Activated CD4-positive, alpha-beta T cell treated with anti-CD3 and anti-CD28 coated beads for 4 hours (primary cell): ENCODE data around the gene CCDC134.

Experiments
- DNase-seq, 2 donors: peaks; one replicate each; pipeline ENCODE4 v3.0.0-alpha.2; 2020

Gene CCDC134

DNA sequence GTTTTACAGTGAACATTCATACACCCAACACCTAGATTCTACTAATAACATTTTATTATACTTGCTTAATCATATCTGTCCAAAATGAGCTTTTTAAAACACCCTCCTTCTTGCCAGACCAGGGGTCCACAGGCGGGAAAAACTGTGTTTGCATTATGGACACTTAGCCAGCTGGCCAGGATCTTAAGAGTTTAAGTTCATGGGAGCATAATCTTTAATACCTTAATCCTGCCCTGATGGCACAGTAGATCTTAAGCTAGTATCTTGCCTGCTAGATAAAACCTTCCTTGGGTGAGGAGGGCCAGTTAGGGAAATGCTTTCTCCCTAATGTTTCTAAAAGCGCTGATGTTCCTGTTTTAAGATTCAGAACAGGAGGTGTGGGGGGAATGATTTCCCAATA is 13.1 kb upstream of the CCDC134 start:
- no peak for DNase-seq

DNA sequence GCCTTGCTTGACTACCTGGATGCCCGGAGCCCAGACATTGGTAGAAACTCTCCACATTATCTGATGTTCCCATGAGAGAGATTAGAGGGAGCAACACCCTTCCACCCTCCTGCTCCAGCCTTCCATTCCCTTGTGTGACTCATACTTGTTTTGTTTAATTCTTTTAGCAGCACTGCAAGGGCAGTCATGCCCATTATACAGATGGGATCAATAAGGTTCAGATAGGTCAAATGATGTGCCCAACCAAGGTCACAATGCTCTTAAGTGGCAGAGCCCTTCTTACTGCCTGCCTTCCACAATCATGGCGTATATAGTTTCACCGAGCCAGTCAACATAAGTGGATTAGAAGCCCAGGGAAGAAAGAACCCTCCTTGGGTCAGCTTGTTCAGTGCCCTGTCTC is 6.6 kb upstream of the CCDC134 start:
- no peak for DNase-seq

DNA sequence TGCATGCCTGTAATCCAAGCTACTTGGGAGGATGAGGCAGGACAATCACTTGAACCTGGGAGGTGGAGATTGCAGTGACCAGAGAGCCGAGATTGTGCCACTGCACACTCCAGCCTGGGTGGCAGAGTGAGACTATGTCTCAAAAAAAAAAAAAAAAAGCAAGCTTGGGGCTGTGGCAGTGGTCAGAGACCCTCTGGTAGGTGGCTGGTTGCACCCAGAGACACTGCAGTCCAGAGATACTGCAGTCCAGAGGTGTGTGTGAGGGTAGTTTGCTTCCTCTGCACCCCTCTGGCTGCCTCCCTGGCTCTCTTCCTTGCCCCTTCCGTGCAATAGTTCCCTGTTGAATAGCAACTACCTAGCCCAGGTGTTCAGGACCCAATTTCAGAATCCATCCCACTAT is 1.7 kb upstream of the CCDC134 start:
- DNase-seq, result no peak

DNA sequence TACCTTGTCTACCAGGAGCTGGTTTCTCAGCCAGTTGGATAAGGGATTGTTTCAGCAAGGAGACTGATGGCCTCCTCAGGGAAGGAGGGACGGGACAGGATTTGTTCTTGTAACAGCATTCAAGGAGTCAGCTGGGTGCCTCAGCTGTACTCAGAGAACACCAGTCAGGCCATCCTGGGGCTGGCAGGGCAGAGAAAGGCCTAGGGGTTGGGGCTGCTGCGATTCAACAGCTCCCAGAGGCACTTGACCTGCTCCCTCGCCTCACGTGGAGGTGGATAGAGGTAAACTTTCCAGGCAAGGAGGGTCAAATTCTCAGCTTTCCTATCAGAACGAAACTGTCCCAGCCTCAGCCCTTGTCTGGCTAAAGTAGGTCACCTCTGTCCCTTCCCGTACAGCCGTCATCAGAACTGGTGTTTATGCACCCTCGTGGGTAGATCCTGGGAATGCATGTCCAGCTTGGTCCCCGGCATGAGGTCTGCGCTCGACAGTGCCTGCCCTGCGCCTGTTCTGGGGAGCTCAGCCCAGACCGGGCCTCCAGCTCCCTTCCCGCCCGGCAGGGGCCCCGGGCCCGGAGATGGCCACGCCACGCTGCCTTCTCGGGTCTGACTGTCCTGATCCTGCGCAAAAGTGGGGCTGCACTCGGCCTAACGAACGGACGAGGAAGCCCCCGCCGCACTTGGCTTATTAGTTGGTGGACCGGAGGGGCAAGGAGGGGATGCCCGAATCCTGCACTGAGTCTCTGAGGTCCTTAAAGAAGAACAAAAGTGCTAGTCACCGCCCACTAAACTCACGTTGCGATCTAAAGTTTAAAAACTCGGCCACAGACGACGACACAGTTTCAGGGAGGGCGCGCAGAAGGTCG is 762 bp upstream of the CCDC134 start:
- DNase-seq, result no peak

DNA sequence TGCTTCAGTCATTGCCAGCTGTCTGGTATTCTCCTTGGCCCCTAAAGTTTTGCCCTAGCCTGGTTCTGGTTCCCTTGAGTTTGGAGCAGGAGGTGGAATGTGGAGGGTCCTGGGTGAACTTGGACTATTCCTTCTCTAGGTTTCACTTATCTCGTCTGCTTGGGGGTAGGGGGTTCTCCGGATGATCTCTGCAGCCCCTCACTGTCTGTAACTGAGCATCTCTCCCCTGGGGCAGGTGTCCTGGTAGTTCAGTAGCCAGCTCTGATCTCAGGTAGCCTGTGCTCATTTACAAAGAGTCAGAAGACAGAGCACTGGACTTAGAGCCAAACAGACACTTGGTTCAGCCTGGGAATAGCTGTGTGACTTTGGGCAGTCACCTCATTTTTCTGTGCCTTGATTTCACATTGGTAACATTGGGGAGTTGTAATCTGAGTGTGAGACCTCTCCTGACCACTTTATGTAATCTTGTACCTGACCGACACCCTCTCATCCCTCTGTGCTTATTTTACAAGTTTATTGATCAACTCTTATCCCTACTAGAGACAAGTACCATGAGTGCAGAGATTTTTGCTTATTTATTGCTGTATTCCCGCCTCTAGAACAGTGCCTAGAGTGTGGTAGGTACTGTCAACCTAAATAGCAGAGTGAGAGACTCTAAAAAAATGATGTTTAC is 804 bp downstream of the CCDC134 start:
- DNase-seq, result no peak

DNA sequence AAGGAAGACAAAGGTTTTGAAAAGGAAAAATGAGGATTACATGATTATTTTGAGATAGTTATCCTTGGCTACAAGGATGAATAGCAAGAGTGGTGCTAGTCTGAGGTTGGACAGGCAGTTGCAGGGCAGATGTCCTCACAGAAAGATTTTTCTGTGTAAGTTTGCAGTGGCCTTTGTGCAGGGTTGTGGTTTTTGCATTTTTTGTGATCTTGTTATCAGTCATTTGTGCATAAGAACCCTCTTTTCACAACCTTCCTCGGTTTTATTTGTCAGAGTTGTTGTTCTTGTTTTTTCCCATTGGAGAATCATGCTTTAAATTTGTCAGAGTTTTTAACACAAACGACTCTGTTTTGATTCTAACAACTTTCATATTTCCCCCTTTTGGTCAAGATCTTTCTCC is 1.4 kb downstream of the CCDC134 start:
- DNase-seq, result no peak

DNA sequence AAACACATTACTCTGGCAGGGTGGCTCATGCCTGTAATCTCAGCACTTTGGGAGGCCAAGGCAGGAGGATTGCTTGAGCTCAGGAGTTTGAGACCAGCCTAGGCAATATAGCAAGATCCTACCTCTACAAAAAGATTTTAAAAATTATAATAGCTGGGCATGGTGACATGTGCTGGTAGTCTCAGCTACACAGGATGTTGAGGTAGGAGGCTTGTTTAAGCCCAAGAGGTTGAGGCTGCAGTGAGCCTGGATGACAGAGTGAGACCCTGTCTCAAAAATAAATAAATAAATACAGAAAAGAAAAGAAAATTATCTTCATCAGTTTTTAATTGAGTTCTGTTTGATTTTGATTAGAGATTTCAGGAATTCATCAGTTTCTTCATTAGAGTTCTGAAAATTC is 5.2 kb downstream of the CCDC134 start:
- no peak for DNase-seq

DNA sequence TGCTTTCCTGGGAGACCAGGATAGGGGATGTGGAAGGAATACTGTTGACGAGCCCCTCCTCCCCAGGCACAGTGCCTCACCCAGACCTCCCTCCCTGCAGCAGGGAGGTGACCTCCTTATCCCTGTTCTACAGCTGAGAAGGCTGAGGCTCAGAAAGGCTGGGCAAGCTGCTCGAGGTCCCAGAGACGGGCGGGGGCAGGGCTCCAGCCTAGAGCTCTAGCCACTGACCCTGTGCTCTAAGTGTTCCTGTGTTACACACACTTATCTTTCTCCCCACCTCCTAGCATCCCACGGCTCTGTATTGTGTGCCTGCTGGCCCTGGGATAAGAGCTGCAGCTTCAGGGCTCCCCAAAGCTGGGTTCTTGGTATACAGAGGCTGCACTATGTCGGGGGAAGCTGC is 7.9 kb downstream of the CCDC134 start:
- no peak for DNase-seq

DNA sequence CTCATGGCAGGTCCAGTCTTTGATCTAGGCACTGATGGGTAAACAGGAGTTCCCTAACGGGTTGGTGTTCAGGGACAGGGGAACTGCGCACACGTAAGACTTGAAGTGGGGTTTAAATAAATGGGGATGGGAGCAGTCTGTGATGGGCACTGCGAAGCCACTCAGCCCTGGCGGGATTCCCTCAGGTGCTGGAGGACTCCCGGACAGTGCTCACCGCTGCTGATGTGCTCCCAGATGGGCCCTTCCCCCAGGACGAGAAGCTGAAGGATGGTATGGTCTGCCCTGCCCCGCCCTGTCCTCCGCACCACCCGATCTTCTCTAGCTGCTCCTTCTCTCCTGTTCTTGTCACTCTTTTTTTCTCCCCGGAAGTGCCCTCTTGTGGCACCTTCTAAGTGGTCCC is 9.5 kb downstream of the CCDC134 start:
- no peak for DNase-seq

DNA sequence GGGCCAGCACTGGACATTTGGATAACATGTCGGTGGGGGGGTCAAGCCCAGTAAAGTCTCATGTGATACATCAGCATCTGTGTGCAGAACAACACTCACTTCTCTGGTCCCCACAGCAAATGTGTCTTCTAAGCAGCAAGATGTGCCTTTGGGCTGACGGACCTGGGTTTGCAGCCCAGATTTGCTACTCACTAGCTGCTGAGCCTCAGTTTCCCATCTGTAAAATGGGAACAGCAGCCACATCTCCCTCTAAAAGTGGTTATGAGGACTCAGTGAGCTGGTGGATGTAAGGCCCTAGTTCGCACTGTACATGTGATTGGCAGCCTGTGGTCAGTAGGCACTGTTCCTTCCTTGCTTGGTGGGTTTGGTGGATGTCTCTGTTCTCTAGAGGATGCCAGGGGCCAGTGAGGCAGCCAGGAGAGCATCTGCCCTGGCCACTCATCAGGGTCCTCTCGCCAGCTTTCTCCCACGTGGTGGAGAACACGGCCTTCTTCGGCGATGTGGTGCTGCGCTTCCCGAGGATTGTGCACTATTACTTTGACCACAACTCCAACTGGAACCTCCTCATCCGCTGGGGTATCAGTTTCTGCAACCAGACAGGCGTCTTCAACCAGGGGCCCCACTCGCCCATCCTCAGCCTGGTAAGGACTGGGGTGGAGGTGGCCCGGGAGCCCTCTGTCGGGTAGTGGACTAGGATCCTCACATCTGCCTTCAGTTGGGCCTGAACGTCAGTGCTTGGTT is 12.5 kb downstream of the CCDC134 start:
- no peak for DNase-seq

DNA sequence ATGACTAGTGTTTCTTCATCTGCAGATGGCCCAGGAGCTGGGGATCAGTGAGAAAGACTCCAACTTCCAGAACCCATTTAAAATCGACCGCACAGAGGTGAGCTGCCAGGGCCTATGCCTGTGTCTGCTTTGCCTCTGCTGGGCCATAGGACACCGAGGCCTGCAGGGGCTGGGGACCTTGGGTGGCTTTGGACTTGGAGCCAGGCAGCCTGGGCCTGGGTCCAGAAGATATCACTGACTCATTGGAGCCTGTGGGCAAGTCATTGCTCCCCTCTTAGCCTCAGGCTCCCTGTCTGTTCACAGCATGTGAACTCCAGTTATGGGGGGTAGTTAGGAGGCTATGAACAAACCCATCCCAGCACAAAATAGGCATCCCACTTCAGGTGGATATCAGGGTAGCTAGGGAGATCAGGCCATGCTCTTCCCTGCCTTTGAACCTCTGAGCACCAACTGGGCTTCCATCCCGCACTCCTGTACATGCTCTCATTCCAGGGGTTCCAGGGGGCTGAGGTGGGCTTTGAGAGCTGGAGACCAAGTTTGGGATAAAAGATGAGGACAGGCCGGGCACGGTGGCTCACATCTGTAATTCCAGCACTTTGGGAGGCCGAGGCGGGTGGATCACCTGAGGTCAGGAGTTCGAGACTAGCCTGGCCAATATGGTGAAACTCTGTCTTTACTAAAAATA is 13.4 kb downstream of the CCDC134 start:
- no peak for DNase-seq

DNA sequence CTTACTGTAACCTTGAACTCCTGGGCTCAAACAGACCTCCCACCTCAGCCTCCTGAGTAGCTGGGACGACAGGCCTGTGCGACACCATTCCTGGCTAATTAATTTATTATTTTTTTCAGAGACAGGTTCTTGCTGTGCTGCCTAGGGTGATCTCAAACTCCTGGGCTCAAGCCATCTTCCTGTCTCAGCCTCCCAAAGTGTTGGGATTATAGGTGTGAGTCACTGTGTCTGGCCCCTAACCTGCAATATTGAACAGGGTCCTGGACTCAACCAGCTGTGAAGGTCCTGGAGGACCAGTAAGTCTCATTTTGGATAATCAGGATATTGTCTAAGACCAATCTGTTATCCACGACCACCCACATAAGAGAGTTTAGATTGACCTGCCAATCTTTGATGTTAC is 15.2 kb downstream of the CCDC134 start:
- DNase-seq, result no peak

DNA sequence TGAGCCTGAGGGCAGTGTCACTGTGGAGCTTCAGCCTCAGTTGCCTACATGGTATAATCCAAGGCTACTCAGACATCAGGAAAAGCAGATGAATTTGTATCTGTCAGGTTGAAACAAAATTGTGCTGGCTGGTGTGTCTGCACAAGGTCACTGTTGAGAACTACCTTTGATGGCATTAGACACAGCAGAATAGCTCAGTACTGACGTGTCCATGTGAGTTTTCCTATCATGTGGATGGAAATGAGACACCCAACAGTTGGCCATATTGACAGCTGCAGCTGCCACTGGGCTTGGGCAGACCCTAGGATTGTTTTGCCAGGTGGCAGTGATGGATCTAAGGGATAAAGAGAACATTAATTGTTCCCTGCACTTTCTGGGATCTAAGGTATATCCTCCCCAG is 15.8 kb downstream of the CCDC134 start:
- no peak for DNase-seq

DNA sequence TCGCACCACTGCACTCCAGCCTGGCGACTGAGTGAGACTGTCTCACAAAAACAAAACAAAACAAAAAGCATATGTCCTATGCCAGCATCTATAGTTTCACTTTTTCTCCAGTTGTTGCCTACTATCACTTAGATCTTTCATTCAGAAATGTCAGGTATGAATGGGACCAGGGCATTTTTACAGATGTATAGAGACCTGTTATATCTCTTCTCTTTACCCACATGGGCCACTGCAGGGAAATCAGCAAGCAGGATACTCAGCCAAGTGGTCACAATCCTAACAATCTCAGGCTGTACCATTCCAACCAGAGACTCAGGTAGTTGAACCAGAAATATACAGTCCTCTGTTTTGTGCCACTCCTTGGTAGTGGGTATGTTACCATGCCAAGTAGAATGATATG is 16.4 kb downstream of the CCDC134 start:
- no peak for DNase-seq

DNA sequence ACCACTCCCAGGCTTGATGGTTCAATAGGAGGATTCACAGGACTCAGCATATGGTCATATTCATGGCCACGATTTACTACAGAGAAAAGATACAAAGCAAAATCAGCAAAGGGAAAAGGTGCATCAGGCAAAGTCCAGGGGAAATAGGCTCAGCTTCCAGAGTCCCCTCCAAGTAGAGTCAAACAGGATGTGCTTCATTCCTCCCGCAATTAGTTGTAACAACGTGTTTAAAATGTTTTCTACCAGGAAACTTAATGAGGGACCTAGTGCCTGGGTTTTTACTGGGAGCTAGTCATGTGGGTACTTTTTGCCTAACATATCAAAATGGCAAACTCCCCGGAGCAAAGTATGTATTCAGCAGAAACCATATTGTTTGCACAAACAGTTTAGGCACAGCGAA is 17.5 kb downstream of the CCDC134 start:
- no peak for DNase-seq

DNA sequence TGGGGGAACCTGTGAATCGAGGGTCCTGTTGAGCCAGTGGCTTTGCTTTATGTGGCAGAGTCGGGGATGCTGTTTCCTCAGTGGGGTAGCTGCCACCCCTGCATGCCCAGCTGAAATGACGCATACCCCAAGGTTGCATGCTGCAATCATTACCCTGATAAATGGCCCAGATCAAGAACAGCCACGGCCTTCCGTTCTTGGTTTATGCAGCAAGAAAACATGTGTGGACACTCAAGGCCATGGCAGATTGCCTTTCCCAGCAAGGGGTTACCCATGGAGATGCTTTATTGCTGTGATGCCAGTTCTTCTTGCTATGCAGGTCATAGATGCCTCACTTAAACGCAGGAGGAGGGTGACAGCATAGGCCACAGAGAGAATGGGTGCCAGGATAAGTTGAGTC is 18.1 kb downstream of the CCDC134 start:
- DNase-seq, result no peak

DNA sequence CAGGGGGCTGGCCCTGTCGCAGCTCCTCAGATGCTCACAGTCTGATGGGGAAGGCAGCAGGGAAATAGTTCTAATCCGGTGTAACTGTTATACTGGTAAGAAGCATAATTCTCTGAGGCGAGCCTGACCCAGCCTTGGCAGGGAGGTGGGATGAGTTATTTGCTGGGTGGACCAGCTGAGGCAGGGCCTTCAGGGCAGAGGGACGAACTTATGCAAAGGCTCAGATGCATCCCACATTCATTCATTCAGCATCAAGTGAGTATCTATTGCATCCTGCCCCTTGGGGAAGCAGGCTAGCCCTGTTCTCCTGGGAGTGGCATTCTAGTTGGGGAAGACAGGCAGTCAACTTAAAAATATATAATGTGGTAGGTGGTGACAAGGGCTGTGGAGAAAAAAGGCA is 18.8 kb downstream of the CCDC134 start:
- no peak for DNase-seq

DNA sequence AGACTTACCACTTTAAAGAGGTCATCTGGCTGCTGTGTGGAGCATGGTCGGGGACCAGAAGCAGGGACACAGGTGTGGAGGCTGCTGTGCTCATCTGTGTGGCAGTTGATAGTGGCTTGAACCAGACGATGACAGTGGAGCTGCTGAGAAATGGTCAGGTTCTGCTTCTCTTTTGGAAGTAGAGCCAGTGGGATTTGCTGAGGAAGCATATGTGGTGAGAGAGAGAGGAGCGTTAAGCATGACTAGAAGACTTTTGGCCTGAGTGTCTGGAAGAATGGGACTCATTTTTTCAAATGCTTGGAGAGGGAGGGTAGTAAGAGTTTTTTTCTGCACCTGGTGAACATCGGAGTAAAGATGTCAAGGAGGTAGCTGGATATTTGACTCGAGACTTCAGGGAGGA is 20.0 kb downstream of the CCDC134 start:
- DNase-seq, result no peak

DNA sequence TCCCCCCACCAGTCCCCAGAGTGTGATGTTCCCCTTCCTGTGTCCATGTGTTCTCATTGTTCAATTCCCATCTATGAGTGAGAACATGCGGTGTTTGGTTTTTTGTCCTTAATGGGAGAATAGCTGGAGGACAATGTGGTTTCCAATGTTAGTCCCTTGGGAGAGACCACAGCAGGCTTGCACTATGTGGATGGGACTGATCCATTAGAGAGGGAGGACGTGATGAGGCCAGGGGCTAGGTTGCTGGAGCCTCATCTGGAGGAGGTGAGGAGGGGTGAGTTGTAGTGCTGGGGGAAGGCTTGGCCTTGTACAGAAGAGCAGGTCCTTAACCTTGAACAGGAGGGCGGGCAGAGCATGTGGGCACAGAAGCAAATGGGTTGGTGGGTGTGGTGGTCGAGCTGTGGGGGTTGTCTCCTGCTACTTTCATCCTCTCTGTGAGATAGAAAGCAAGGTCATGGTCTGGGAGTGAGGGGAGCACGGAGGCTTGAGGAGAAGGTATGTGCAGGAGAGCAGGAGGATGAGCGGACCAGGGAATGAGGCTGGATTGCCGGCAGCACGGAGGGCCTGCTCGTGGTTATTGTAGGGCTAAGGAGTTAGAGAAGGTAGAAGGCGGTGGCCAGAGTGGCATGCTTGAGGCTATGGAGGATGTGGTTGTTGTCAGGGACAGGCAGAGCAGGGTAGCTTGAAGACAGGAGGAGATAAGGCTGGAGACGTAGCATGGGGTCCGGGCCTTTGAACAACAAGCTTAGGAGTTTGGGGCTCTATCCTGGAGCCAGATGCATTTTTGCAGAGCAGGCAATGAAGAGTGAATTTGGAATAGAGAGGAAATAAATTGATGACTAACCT is 21.2 kb downstream of the CCDC134 start:
- no peak for DNase-seq

DNA sequence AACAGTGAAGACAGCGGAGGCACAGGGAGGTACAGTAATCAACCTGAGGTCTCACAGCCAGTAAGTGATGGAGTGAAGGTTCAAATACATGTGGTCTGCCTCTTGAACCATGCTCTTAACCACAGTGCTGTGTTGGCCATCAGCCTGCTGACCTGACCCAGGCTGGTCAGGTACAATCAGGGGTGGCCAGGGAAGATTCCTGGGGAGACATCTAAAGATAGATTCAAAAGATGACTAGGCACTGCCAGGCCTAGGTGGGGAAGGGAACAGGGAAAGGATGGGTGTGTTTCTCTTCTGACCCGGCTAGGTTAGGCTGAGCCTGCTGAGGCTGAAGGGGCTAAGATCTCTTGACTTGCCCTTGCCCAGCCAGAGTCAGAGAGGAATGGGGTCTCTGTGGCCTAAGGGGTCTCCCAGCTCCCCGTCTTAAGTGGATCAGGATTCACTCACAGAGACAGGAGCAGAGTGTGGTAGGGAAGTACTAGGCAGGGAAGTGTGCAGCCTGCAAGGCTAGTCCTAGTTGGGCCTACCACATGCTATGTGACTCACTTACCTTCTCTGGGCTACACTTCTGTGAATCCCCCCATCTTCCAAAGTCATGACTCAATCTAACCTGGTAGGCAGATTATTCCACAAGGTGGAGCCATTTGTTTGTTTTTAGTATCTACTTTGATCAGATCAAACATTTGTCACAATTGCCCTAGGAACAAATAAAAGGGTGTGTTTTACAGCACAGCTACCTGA is 22.0 kb downstream of the CCDC134 start:
- DNase-seq, result peak; percentile 47 to 60

DNA sequence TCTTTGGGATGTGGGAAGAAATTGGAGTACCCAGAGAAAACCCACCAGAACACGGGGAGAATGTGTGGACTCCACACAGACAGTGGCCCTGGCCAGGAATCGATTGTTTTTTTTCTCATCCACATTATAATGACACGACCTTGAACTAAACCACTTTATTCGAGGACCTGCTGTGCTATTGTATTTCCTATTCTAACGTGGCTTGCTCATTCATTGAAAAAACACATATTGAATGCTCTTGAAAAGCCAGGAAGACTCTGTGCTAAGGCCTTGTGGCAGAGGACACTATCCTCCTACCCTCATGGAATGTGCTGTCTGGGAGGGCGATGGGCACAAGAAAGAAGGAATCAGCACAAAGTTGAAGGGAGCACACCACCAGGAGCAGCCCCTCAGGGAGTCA is 23.3 kb downstream of the CCDC134 start:
- no peak for DNase-seq

DNA sequence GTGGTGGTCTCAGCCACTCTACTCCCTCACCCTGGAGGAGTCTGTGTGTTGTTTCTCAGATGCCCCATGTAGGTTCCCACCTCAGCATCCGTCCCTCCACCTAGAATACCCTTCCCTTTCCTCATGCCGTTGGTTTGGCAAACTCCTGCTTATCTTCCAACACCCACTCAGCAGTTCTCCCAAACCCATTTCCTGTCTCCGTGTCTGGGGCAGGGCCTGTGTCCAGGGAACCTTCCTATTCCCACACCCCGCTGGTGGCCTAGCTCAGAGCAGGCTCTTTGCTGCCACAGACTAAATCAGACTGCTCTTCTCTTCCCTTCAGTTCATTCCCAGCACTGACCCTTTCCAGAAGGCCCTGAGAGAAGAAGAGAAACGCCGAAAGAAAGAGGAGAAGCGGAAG is 24.9 kb downstream of the CCDC134 start:
- no peak for DNase-seq
